ENCODE results near the gene TMEM81.
A peak's percentile ranks its signal among the peaks of the same experiment; 100 is the strongest.

The TMEM81 gene

DNA sequence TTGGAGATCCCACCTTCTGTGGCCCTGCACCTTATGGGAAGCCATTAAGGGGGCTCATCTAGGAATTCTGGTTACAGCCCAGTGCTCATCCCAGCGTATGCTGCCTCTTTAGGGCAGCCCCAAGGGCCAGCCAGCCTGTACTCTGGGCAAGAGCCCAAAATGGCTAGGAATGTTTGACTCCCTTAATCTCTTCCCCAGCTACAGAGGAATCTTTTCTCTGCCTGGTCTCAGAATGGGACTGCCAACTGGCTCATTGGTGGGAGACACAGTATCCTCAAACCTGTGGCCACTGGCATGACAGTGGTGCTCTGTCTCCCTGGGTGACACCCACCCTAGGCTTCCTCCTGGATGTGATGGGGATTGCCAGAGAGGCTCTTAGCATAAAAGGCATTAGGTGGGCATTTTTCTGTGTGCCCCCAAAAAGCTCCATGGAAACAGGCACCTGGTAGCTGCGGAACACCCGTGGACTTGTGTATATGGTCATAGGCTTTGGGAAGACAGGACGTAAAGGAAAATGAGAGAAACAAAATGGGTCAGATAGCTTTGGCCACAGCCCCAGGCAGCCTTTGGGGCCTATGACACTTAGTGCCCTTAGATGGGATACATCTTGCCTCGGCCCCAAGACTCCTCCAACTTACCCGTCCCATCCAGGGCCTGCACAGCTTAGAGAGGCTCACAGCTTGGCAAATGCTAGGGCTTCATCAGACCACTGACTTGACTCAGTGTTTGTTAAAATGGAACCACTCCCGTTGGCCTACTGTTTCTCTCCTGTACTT lies 6.9 kb downstream of the TMEM81 start:
- DNase-seq = peak in 1 of 56 donors; percentile 36

DNA sequence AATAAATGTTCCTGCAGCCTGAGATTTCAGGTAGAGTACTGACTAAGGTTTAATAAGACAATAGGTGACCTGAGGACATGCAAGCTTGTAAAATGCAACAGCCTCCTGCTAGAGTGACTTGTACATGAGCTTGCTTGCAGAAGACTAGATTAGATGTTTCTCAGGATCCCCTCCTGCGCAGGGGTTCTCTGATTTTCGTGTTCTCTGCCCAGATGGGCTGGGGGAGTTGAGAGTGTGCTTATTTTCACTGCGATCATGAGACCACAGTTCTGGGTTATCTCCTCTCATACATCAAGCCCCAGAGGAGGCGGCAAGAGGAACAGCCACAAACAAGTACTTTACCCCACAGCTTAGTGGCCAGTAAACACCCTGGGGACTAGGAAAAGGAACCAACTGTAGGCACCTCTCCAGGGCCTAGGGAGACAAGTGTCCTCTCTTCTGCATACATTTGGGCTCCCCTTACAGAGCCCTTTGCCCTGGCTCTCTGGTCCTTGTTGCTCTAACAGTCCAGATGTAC lies 8.0 kb downstream of the TMEM81 start:
- no peak for DNase-seq

DNA sequence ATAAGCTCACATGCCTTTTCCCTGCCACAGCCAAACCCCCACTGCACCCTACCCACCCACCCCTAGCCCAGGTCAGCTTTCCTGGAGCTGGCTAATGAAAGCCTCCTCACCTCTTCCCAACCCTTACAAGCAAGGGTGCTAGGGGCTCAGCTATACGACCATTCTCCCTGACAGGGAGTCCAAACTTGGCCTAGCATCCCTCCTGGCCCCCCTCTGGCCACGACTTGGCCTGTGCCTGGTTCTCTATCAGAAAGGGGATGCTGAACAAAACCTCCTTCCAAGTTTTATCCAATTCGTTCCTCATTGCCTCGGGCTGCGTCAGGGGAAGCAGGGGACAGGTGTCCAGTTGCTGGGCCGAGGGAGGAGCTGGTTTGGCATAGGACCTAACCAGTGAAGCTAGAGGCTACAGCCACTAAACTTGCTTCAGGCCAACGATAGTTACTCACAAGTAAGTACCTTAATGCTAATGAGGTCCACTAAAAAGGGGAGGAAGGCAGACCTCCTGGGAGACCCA lies 8.6 kb downstream of the TMEM81 start:
- no peak for DNase-seq

DNA sequence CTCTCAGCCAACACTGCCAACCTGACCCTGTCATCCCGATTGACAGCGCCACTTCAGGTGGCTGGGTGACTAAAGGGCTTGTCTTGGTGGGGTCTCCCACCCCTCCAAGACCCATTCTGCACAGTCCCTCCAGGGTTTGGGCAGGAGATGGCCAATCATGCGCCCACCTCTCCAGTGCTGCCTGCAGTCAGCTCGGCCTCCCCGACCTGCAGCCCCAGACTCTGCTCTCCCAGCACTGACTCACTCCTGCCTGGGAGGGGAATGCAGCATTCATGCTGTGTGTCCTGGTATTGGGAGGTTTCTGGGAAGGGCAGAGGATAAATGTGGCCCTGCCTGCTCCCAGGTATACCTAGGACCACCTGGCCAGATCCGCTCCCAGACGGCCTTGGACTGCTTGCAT lies 9.7 kb downstream of the TMEM81 start:
- no peak for DNase-seq

DNA sequence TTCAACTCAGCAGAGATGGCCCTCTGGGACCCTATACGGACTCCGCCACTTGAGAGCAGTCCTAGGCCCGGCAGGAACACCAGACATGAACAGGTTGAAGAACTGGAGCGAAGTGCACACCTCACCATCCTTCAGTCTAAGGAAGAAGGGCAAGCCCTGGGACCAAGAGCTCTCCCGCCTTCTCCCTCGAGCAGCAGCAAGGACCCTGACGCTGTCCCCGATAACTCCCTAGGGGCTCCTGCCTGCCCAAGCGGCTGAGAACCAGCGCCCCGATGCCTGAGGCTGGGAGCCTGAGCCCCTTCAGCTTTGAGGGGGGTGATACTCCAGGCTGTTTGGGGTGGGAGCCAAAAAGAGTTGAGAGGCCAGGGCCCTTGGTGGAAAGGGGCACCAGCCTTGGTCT lies 10.2 kb downstream of the TMEM81 start:
- DNase-seq = no peak

DNA sequence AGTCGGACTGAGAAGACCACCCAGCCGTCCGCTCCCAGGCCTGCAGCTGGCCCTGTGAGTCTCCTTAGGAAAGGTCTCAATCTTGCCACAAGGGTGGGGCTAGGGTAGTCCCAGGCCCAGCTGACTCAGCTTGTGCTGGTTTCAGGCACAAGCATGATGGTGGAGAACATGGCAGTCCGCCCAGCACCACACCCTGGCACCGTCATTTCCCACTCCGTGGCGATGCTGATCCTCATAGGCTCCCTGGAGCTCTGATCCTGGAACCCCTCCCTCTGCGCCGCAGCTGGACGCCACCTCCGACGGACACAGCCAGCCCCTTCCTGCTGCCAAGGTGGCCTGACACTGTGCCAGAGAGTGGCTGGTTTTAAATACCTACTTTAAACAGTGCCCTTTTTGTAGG lies 10.7 kb downstream of the TMEM81 start:
- DNase-seq = no peak

DNA sequence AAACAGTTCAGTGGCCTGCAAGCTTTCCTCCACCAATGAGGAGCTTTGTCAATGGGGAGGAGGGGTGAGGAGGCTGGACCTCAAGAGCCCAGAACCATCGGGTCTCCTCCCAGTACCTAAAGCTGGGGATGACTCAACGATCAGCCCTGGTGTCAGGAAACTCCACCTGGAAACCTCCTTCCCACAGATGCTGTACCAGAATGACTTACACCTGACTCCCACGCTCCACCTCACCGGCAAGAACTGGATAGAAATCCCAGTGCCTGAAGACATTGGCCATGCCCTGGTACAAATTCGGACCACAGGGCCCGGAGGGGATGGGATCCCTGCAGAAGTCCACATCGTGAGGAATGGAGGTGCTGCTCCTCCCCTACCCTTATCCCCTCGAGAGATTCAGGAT lies 11.4 kb downstream of the TMEM81 start:
- DNase-seq = no peak

DNA sequence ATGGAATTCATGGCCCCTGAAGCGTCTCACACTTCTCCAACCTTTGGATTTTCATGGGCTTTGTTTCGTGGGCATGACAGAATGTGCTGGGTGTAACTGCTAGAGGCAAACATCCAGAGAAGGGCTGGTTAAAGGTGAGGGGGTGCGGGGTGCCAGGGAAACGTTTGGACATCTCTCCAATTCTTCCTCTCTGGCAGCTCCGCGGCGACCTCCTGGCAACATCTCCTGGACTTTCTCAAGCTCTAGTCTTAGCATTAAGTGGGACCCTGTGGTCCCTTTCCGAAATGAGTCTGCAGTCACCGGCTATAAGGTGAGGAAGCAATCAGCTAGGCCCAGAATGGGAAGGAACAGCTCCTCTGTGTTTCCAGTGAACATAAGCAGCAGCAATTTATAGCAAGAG lies 12.0 kb downstream of the TMEM81 start:
- DNase-seq = no peak

DNA sequence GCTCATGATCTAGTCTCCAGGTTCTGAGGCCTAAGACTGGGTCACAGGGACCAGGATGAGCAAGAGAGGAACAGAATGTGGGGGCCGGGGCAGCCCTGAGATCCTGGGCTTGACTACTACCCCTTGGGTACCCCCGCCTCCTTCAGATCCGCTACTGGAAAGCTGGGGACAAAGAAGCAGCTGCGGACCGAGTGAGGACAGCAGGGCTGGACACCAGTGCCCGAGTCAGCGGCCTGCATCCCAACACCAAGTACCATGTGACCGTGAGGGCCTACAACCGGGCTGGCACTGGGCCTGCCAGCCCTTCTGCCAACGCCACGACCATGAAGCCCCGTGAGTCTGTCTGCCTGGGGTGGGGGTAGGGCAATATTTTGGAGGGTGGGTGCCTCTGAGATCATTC lies 12.5 kb downstream of the TMEM81 start:
- peak in 19 of 56 donors; percentile 31 to 75 (median 51) for DNase-seq

DNA sequence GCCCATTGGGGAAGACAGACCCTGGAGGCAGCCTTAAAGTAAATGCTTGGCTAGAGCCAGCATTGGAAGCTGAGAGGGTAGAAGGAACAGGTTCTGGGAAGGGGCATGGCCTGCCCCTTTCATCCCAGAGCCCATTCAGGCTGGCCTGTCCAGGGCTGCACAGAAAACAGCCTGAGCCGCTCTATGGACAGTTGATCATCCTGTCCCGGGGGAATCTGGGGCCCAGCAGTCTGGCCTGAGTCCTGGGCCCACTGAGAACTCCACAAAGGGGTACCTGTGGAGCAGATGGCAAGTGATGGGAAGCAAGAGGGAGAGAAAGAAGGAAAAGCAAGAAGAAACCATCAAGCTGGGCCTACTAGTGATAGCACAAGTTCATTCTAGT lies 13.2 kb downstream of the TMEM81 start:
- no peak for DNase-seq

DNA sequence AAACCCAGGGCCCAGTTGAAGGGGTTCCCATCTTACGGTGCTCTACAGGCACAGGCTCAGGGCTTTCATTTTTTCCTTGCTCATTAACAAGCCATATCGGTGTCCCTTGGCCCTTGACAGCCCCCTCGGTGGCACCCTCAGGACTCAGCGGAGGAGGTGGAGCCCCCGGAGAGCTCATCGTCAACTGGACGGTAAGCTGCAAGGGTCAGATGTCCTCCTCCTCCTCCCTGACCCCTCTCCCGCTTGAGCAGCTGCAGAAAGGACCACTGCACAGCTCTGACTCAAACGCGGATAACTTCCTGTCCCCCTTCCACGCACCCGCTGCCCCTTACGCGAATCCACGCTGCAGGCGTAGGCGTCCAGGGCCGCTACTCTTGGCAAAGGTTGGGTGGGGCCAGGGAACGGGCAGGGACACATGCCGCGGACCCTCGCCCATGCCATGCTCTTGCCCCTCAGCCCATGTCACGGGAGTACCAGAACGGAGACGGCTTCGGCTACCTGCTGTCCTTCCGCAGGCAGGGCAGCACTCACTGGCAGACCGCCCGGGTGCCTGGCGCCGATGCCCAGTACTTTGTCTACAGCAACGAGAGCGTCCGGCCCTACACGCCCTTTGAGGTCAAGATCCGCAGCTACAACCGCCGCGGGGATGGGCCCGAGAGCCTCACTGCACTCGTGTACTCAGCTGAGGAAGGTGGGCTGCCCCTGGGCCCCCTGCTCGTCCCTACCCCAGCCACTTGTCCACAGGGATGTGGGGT lies 14.7 kb downstream of the TMEM81 start:
- no peak for DNase-seq

DNA sequence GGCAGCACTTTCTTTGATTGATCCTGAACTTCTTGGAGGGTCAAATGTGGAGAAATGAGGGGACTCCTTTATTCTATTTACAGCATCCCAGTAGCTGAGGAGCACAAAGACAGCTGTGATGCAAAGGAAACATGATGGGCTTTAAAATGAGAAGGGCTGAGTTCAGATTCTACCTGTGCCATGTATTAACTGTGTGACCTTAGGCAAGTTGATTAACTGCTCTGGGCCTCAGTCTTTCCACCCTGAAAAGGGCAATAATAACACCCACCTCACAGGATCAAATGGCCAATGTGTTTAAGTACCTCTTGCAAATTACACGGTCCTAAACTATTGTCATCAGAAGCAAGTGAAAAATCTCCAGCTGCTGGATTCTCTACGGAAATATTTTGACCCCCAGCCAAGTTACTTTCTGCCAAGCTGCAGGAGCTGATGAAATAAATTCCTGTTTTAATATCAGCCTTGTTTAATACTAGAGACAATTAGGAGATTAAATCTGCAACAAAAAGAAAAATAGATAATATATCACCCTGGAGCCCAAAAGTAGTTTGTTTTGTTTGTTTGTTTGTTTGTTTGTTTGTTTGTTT lies 15.7 kb downstream of the TMEM81 start:
- DNase-seq = no peak

DNA sequence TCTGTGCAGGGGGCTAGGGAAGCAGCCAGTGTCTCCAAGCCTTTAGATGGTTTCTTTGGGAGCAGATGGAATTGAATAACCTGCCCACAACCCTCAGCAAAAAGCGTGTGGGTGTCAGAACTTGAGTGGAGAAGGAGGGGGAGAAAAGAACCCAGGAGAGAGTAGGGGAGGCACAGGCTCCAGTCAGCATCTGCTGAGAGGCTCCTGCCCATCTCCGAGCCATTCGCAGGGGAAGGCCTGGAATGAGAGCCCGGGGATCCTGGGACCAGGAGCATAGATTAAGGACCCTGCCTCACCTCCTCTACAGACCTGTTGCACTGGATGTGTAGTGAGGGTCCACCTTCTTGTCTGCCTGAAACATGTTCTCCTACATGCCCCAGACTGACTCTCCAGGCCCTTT lies 16.3 kb downstream of the TMEM81 start:
- DNase-seq = no peak

DNA sequence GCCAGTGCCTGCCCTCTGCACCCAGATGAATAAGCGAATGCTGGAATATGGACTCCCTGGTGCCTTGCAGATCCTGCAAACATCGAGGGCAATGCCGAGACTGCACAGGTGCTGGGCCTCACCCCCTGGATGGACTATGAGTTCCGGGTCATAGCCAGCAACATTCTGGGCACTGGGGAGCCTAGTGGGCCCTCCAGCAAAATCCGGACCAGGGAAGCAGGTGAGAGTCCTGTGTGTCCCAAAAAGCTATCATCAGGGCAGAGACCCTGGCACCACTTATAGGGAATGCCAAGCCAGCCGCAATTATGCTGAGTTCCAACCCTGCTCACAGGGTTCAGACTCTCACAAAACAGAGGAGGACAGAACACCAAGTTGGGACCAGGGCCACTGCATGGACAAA lies 17.2 kb downstream of the TMEM81 start:
- DNase-seq = no peak

DNA sequence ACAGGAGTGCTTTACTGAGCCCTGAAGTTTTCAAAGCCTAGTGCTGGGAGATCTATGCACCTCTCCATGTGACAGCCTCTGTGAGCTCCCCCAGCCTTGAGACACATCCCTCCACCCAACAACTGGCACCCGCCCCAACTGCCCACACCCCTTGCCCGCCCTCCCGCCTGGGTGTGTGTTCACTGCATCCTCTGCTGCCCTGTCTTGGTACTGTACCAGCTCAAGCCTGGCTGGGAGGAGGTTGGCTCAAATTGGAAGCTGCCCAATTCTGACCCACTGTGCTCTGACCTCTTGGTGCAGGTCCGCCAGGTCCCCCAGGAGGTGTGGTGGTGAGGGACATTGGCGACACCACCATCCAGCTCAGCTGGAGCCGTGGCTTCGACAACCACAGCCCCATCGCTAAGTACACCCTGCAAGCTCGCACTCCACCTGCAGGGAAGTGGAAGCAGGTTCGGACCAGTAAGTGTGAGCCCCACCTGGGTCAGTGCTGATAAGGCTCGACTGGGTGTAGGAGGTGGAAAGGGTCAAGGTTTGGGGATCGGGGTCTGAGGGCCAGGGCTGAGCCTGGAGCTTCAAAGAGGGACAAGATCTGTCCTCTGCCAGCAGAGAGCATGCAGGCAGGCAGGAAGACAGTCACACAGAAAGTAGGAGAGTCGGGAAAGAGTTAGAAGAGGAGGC lies 18.0 kb downstream of the TMEM81 start:
- DNase-seq = no peak

DNA sequence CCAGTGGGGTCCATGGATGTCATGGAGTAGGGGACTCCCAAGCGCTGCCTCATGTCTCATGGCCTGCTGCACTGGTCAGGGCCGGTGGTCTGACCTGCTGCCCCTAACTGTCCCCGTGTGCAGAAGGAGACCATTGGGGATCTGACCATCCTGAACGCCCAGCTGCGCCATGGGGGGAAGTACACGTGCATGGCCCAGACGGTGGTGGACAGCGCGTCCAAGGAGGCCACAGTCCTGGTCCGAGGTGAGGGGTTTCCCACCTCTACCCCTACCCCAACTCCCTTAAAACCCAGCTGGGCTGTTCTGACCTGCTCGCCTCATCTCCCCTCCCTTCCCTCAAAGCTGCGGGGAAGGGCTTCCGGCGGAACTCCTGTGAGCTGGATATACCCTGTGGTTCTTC lies 18.6 kb downstream of the TMEM81 start:
- DNase-seq = no peak

DNA sequence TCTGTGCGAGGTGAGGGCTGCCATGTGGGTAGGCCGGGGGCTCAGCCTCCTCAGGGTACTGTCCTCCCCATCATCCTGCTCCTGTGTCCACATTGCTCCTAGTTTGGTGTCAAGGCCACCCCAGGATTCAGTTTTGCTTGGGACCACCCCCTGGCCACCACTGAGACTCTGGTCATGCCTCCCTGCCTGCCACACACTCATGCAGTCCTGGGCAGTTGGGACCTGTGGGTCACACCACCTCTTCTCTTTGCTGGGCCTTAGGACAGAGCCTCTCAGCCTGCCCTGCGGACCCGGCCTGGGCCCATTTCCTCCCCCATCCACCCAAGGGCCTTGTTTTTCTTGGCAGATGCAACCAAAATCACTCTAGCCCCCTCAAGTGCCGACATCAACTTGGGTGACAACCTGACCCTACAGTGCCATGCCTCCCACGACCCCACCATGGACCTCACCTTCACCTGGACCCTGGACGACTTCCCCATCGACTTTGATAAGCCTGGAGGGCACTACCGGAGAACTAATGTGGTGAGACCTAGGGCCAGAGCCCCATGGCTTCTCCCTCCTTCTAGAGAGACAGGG lies 19.4 kb downstream of the TMEM81 start:
- no peak for DNase-seq

DNA sequence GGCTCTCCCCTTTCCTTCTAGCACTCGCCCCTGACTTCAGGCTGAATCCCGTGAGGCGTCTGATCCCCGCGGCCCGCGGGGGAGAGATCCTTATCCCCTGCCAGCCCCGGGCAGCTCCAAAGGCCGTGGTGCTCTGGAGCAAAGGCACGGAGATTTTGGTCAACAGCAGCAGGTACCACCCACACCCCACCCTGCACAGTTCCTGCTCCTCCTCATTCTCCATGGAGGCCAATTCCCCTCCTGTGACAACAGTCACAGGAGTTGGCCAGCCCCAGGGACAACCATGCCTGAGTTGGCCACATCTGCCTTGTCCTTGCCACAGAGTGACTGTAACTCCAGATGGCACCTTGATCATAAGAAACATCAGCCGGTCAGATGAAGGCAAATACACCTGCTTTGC lies 20.0 kb downstream of the TMEM81 start:
- DNase-seq = no peak

DNA sequence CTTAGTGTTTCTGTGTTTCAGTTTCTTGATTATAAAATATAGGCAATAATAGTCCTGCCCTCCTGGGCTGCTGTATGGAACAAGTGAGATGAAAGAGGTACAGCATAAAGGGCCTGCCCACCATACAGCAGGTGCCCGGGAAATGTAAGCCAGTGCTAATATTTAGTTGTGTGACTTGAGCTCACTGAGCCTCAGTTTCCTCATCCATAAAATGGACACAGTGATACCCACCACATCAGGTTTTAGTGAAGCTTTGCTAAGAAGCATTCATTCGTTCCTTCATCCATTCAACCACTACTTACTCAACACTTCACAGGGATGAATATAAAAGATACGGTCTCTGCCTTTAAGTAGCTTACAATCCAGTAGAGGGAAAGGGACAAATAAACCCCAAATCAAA lies 21.4 kb downstream of the TMEM81 start:
- no peak for DNase-seq

DNA sequence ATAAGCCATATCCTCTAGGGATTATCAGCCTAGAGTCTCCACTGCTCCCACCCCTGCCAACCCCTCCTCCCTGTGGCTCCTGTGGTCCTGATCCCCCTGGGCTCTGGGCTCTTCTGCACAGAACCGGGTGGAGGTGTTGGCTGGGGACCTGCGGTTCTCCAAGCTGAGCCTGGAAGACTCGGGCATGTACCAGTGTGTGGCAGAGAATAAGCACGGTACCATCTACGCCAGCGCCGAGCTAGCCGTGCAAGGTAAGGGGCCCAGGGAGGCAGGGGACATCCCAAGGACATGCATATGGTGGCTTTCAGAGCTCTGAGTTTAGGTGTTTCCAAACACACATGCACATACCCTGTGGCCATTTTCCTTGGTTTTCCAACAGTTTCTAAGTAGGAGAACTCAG lies 21.9 kb downstream of the TMEM81 start:
- DNase-seq = no peak

DNA sequence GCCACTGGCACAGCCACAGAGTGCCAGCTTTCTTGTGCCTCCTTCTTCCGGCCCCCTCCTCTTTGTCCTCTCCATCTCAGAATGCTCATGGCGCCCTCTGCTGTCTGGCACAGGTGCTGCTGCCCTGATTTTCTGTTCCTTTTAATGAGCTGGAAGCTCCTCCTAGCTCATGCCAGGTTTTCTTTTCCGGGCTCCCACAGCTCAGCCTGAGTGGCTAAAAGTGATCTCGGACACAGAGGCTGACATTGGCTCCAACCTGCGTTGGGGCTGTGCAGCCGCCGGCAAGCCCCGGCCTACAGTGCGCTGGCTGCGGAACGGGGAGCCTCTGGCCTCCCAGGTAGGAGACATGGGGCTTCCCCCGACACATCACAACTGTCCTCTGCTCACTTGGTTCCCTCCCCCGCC lies 22.6 kb downstream of the TMEM81 start:
- DNase-seq = peak in 52 of 56 donors; percentile 31 to 90 (median 71)
